GM12872 (cell line): Measurements from ENCODE around the gene IGSF22.

Experiments used
- TF ChIP-seq, protein P1 (sequence below): IDR thresholded peaks from 3 replicates; pipeline ENCODE4 v1.5.1; 2011; ENCODE audit warnings: low read depth, mild to moderate bottlenecking, low read length, moderate library complexity; ENCODE audit not compliant: insufficient read depth

IGSF22 gene

DNA sequence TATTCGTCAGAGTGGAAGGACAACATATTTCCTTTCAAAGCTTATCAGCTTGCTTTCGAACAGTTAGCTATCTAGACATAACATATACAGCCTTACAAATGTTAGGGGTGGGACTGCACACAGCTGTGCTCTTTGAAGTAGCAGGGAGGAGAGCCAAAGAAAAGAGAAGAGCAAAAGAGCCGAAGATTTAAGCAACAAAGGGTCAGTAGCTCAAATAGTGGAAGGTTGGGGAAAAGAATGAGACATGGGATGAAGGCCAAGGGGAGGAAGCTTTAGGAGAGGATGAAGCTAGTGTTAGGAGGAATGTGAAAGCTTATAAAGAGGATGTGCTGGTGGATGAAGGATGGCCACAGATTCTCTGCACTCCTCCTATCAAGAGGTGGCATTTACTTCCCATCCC, 31.8 kb upstream of the IGSF22 start:
- TF ChIP-seq, protein P1, sequence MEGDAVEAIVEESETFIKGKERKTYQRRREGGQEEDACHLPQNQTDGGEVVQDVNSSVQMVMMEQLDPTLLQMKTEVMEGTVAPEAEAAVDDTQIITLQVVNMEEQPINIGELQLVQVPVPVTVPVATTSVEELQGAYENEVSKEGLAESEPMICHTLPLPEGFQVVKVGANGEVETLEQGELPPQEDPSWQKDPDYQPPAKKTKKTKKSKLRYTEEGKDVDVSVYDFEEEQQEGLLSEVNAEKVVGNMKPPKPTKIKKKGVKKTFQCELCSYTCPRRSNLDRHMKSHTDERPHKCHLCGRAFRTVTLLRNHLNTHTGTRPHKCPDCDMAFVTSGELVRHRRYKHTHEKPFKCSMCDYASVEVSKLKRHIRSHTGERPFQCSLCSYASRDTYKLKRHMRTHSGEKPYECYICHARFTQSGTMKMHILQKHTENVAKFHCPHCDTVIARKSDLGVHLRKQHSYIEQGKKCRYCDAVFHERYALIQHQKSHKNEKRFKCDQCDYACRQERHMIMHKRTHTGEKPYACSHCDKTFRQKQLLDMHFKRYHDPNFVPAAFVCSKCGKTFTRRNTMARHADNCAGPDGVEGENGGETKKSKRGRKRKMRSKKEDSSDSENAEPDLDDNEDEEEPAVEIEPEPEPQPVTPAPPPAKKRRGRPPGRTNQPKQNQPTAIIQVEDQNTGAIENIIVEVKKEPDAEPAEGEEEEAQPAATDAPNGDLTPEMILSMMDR, result no peak

DNA sequence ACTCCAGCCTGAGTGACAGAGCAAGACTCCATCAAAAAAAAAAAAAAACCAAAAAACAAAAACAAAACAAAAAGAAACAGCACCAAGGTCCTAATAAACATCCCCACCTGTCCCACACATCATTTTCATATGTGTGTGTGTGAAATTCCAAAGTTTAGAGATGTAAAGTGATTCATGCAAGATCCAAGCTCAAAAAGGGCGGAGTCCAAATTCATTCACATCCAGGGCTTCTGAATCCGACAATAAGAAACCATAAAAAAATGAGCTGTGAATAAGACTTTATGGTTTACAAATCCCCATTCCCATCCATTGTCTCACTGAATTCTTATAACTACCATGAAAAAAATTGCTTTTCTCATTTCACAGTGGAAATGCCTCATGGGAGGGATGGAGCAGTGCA, 30.9 kb upstream of the IGSF22 start:
- TF ChIP-seq, protein P1, result no peak

DNA sequence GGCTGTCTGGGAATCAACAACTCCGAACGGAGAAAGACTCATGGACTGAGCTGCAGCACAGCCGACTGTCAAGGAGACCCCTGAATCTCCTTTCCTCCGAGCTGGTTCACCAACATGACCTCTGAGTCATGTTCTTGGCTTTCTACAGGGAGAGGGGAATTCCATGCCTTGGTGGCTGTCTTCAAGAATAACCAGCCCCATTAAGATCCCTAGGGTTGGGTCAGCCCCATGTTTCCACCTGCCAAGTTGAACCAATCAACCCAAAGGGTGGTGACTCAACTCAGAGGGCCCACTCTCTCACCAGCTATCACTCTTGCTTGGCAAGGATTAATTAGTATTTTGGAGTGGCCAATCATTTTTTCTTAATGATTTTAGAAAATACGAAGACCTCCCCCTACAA, 28.3 kb upstream of the IGSF22 start:
- TF ChIP-seq, protein P1, result no peak

DNA sequence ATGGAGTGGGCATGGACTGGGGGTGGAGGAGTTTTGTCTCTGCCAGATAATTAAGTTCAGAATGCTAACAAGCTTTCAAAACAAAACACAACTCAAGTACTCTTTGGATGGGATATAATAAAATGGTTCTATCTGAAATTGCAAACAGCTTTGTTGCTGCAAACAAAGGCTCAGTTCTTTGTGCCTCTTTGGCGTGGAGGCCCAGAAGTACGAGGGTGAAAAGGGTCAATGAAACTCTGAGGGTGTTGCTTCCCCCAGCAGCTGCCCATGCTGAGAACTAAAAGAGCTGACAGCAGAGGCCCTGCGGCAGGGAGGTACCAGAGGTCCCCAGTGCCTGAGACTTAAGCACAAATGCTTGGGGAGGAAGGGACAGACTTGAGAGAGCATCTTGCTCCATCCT, 26.5 kb upstream of the IGSF22 start:
- TF ChIP-seq, protein P1, result no peak

DNA sequence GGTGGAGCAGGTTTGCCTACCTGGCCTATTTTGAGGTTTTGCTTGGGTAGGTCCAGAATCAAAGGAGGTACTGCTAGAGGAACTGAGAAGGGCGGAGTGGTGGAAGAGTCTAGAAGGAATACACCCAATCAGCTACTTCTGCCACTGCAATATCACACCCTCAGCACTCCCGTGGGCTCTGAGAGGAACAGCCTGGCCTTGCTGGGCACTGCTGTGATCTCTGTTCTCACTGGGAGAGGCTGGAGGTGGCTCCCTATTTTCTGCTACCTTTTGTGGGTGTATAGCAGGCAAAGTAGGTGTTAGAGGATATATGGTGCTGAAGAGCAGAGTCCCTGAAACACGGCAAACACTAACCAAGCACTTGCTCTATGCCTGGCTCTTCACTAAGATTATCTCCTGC, 25.0 kb upstream of the IGSF22 start:
- TF ChIP-seq, protein P1, result no peak

DNA sequence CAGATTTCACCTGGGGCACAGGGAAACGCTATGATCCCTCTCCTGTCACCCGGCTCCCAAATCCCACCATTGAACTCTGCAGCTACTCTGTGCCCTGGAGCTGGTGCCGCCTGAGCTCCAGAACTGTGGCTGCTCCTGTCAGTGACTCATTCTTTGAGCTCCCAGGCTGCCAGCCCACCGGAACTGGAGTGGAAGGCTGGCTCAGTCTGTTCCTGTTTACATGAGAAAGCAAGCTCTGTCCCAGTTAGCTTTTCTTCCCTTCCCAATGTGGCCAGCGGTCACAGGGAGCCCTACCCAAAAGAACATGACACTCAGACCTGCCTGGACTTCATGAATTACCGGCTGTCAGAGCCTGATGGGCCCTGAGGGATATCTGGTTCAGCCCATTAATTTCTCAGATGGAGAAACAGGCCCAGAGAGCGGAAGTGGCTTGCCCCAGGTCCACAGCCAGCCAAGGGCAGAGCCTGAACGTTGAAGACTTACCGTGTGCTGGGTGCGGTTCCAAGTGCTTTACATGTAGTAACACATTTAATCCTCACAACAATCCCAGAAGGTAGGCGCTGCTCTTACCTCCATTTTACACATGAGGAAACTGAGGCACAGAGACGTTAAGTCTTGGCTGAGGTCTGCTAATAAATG, 23.8 kb upstream of the IGSF22 start:
- TF ChIP-seq, protein P1, result no peak

DNA sequence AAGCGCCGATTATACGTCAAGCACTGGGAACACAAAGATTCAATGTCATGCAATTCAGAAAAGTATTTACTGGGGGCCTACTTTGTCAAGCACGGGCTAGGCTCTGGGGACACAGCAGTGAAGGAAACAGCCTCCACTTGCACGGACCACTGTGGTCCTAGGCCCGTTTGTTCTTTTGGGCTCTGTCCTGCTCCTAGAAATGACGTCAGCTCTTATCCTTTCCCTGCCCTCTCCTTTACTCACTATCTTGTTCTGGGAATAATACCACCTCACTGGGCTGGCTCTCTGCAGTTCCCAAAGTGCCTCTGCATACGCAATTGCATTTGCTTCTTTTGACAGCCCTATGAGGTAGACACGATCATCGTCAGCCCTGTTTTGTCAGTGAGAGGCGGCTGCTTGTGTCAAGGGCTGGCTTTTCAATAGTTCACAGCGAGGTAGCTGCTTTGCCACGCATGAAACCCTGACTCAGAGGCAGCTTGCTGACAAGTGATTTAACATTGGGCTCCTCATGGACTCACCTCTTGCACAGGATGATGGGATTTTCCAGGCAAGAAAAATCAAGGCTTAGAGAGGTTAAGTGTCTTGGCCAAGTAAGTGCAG, 22.9 kb upstream of the IGSF22 start:
- TF ChIP-seq, protein P1, result no peak
